HT1080 (cell line): ENCODE results near the gene SLC37A1. TPM values are rescaled to one million over a fixed set of nuclear protein-coding genes. Genes with fewer than 3 reads are reported as not detected.

Experiments used
- DNase-seq: peaks from one replicate; pipeline ENCODE4 v3.0.0-alpha.2; 2015; ENCODE audit warnings: low read depth
- total RNA-seq: library from RNA; depleted of rRNA; stranded (reverse); fragments of >200 nt; shearing (Covaris generic); gene quantifications from 2 replicates; pipeline ENCODE4 v1.2.3, GENCODE V29; 2014

SLC37A1 gene
- total RNA-seq, 1 experiment from 2014 or later, result 5.9 TPM

GRCh38 chr21:42476388-42477331 is 37.0 kb upstream of the SLC37A1 start:
- DNase-seq, result no peak

DNA sequence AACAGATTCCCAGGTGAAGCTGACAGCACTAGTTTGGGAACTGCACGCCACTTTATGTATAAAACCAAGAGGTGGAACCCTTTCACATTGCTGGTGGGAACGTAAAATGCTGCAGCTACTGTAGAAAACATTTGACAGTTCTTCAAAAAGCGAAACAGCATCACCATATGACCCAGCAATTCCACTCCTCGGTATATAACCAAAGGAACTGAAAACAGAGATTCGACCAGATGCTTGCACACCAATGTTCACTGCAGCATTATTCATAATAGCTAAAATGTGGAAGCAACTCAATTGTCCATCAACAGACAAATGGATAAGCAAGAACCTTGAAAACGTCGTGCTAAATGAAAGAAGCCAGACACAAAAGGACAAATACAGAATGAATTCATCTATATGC is 35.1 kb upstream of the SLC37A1 start:
- no peak for DNase-seq

DNA sequence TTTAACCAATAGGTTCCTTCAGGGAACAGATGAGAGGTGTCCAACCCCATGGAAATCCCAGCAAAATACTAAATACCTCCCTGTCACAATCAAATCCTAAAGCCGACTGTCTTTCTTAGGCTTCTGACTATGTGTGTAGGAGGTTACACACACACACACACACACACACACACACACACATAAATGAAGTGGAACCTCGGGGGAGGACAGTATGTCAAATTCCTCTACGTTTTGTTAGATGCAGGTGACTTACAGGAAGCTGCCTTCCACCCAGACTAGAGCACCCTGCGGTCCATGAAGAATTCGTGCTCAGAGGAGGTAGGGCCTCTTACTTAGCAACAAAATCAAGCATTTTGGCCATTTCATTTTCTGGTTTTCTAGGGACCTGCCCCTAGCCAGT is 34.1 kb upstream of the SLC37A1 start:
- DNase-seq, result no peak

- DNase-seq, result no peak
These were observed 32.9 kb upstream of the SLC37A1 start for GRCh38 chr21:42480736-42481135.

DNA sequence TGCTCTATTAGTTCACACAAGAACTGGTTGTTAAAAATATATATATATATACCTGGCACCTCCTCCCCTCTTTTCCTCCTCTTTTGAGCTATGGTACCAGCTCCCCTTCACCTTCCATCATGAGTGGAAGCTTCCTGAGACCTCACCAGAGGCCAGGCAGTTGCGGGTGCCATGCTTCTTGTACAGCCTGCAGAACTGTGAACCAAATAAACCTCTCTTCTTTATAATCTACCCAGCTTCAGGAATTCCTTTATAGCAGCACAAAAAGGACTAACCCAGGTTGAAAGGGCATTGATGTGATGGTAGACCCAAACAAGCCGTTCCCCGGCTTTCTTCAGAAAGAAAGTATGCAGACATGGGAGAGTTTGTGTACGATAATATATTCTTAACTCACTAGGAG is 32.5 kb upstream of the SLC37A1 start:
- no peak for DNase-seq

- DNase-seq, result no peak
These were observed 28.7 kb upstream of the SLC37A1 start for GRCh38 chr21:42484966-42485365.

DNA sequence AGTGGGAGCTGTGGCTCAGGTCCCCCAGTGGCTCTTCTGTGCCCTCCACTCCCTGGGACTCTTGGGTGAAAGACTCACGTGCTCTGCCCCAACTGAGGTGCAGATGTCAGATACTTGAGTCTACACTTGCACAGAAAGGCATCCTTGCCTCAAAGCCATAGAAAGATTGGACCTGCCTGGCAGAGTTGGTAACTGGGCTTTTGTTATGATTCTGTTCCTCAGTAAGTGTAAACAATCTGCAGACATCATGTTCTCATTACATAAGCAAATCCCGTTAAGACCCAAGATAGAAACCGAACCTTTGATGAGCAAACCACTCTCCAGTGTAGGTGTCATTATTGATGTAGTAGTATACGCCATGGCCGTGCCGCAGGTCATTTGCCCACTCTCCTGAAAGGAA is 27.6 kb upstream of the SLC37A1 start:
- DNase-seq, result no peak

DNA sequence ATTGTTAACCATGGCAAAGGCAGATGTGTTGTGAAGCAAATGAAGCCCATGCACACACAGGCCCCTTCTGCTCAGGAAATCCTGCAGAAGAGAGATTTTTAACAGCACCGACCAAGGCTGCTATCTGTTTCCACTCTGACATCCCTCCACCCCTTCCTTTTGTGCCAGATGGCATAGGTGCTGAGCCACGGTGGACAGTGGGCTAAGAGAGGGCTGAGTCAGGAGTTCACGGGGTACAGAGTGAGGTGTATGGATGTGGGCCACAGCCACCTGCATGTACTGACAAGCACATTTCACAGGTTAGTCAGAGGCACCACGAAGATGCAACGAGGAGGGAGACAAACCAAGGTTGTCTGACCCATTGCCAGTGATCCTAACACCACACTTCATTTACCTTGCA is 27.1 kb upstream of the SLC37A1 start:
- DNase-seq, result no peak

DNA sequence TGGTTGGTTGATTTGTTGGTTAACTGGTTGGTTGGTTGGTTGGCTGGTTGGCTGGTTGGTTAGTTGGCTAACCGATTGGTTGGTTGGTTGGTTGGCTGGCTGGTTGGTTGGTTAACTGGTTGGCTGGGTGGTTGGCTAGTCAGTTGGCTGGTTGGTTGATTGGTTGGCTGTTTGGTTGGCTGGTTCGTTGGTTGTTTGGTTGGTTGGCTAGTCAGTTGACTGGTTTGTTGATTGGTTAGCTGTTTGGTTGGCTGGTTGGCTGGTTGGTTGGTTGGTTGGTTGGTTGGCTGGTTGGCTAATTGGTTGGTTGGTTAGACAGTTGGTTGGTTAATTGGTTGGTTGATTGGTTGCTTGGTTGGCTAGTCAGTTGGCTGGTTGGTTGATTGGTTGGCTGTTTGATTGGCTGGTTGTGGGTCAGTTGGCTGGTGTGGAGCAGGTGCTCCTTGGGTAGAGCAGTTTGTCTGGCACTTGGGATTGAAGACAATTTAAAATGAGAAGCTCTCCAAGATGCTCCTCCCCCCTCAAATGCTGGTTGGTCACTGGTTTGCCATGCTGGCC is 24.6 kb upstream of the SLC37A1 start:
- no peak for DNase-seq

DNA sequence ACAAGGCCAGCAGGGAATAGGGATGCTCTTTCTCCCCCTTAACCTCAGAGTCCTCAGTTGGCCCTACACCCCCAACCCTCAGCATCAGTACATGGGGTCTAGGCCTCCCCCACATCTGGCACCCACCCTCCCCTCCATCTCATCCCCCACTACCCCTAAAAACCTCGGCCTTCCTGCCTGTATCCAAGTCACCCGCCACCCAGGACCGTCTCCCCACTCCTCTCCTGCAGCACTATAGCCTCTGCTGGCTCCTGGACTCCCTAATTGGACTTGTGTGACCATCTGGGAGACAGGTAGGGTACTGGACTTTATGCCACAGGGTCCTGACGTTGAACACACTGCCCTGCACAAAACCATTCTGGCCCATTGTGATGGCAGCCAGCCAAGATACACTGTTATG is 23.7 kb upstream of the SLC37A1 start:
- DNase-seq, result no peak

GRCh38 chr21:42490720-42491119 is 22.9 kb upstream of the SLC37A1 start:
- DNase-seq, result no peak

GRCh38 chr21:42491328-42491727 is 22.3 kb upstream of the SLC37A1 start:
- no peak for DNase-seq

- no peak for DNase-seq
These were observed 21.5 kb upstream of the SLC37A1 start for GRCh38 chr21:42492201-42492600.

- DNase-seq, result no peak
These were observed 20.3 kb upstream of the SLC37A1 start for GRCh38 chr21:42493109-42494060.

DNA sequence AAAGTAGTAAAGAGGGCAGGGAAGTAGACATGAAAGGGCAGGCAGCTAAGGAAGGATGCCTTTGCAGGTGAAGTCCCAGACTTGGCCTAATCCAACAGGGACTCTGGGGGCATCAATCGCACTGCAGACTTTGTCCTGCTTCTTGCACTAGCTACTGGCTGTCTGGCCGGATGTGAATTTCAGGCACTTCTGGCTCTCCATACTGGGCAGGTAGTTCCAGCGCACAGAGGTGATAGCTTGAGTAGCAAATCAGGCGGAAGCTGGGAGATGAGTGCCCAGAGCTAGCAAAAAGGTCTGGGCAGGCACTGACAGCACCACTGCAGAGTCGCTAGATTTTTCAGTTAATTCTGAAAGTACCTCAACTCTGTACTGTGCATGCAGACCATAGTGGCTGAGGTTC is 18.6 kb upstream of the SLC37A1 start:
- no peak for DNase-seq

DNA sequence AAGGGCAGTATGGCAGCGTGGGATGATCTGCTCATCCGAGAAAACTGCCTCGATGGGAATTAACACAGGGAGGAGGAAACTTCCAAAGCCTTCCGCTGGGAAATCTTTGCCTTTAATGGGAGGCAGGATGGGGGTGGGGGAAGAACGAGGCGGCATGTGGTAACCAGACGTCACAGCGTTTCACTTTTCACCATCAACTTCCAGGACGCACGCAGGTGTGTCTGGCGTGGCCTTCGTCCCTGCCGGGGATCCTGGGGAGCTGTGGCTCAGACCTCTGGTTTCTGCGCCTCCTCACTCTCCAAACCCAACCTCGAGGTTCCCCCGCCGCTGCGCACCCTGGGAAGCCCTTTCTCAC is 17.9 kb upstream of the SLC37A1 start:
- no peak for DNase-seq

- peak; percentile 97 for DNase-seq
These were observed 17.4 kb upstream of the SLC37A1 start, which contains the start of gene RSPH1 for GRCh38 chr21:42496120-42496838. TSS of gene RSPH1 (minus strand) at chr21:42496224. CDS start at chr21:42496186, 38 bp downstream.

- DNase-seq, result no peak
These were observed 16.8 kb upstream of the SLC37A1 start for GRCh38 chr21:42496839-42497202.

DNA sequence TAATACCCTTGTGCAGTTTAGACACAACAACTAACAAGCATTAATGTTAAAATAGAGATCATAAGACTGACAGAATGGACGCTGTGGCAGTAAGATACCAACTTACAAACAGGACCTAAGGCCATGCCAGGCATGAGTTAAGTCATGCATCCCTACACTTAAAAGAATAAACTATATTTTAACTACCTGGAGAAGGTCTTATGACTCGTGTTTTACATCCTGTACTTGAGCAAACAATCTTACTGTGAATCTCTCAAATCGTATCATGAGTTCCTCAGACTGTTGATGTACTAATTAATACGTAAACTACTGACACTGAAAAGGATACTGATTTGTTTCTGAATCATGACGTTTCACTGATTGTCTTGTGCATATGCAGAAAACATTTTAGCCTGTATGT is 15.6 kb upstream of the SLC37A1 start:
- DNase-seq, result no peak

- DNase-seq, result no peak
These were observed 14.1 kb upstream of the SLC37A1 start for GRCh38 chr21:42499444-42500112.

GRCh38 chr21:42500225-42500624 is 13.4 kb upstream of the SLC37A1 start:
- DNase-seq, result no peak
